D341Med (cell line): Measurements from ENCODE around the gene HOXA5.

Experiments
- DNase-seq: peaks from one replicate; pipeline ENCODE4 v3.0.0; 2012; ENCODE audit warnings: low spot score

Gene HOXA5

GRCh38 chr7:27170426-27171324, 27.2 kb upstream of the HOXA5 start:
- DNase-seq = no peak

GRCh38 chr7:27169658-27170425, 26.4 kb upstream of the HOXA5 start:
- DNase-seq = no peak

GRCh38 chr7:27168265-27168947, 24.9 kb upstream of the HOXA5 start:
- DNase-seq = no peak

- no peak for DNase-seq
Measured at GRCh38 chr7:27167916-27168264, 24.4 kb upstream of the HOXA5 start.

GRCh38 chr7:27166531-27167505, 23.3 kb upstream of the HOXA5 start:
- no peak for DNase-seq

GRCh38 chr7:27165996-27166530, 22.6 kb upstream of the HOXA5 start:
- no peak for DNase-seq

GRCh38 chr7:27165089-27165995, 21.9 kb upstream of the HOXA5 start, which contains the start of gene HOXA9:
TSS of gene HOXA9 (minus strand) at chr7:27165537. CDS start at chr7:27165457, 80 bp downstream.
- DNase-seq = no peak

- DNase-seq = no peak
Measured at GRCh38 chr7:27164367-27165088, 21.0 kb upstream of the HOXA5 start.

- no peak for DNase-seq
Measured at GRCh38 chr7:27164045-27164366, 20.5 kb upstream of the HOXA5 start.

GRCh38 chr7:27163288-27164044, 20.0 kb upstream of the HOXA5 start:
- no peak for DNase-seq

GRCh38 chr7:27162561-27163287, 19.2 kb upstream of the HOXA5 start:
- DNase-seq = no peak

GRCh38 chr7:27161721-27162560, 18.5 kb upstream of the HOXA5 start:
- no peak for DNase-seq

GRCh38 chr7:27161214-27161720, 17.8 kb upstream of the HOXA5 start:
- no peak for DNase-seq

GRCh38 chr7:27160546-27161213, 17.2 kb upstream of the HOXA5 start:
- DNase-seq = peak; percentile 90

- DNase-seq = no peak
Measured at GRCh38 chr7:27160145-27160545, 16.7 kb upstream of the HOXA5 start.
